ENCODE data around the gene LYSMD2. TPM values are rescaled to one million over a fixed set of nuclear protein-coding genes. Genes with fewer than 3 reads are reported as not detected.

Gene LYSMD2
- total and polyA plus RNA-seq, 2 of the 8 experiments (the other 6 are each of a cell fraction or from before 2014, with no cell fraction given), result 2.2 to 2.7 TPM

DNA sequence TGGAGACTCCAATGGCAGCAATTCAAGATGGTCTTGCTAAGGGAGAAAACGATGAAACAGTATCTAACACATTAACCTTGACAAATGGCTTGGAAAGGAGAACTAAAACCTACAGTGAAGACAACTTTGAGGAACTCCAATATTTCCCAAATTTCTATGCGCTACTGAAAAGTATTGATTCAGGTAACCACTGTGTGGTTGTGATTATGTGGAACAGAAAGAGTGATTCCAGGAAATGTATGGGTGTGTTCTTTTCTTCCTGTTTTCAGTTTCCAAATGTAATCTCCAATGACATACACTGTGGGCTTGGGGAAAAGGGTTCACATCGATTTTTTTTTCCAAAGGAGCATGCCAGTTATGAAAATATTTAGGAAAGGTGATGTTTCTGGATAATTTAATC, 45.3 kb downstream of the LYSMD2 start (continued):
- TF ChIP-seq, protein P1, sequence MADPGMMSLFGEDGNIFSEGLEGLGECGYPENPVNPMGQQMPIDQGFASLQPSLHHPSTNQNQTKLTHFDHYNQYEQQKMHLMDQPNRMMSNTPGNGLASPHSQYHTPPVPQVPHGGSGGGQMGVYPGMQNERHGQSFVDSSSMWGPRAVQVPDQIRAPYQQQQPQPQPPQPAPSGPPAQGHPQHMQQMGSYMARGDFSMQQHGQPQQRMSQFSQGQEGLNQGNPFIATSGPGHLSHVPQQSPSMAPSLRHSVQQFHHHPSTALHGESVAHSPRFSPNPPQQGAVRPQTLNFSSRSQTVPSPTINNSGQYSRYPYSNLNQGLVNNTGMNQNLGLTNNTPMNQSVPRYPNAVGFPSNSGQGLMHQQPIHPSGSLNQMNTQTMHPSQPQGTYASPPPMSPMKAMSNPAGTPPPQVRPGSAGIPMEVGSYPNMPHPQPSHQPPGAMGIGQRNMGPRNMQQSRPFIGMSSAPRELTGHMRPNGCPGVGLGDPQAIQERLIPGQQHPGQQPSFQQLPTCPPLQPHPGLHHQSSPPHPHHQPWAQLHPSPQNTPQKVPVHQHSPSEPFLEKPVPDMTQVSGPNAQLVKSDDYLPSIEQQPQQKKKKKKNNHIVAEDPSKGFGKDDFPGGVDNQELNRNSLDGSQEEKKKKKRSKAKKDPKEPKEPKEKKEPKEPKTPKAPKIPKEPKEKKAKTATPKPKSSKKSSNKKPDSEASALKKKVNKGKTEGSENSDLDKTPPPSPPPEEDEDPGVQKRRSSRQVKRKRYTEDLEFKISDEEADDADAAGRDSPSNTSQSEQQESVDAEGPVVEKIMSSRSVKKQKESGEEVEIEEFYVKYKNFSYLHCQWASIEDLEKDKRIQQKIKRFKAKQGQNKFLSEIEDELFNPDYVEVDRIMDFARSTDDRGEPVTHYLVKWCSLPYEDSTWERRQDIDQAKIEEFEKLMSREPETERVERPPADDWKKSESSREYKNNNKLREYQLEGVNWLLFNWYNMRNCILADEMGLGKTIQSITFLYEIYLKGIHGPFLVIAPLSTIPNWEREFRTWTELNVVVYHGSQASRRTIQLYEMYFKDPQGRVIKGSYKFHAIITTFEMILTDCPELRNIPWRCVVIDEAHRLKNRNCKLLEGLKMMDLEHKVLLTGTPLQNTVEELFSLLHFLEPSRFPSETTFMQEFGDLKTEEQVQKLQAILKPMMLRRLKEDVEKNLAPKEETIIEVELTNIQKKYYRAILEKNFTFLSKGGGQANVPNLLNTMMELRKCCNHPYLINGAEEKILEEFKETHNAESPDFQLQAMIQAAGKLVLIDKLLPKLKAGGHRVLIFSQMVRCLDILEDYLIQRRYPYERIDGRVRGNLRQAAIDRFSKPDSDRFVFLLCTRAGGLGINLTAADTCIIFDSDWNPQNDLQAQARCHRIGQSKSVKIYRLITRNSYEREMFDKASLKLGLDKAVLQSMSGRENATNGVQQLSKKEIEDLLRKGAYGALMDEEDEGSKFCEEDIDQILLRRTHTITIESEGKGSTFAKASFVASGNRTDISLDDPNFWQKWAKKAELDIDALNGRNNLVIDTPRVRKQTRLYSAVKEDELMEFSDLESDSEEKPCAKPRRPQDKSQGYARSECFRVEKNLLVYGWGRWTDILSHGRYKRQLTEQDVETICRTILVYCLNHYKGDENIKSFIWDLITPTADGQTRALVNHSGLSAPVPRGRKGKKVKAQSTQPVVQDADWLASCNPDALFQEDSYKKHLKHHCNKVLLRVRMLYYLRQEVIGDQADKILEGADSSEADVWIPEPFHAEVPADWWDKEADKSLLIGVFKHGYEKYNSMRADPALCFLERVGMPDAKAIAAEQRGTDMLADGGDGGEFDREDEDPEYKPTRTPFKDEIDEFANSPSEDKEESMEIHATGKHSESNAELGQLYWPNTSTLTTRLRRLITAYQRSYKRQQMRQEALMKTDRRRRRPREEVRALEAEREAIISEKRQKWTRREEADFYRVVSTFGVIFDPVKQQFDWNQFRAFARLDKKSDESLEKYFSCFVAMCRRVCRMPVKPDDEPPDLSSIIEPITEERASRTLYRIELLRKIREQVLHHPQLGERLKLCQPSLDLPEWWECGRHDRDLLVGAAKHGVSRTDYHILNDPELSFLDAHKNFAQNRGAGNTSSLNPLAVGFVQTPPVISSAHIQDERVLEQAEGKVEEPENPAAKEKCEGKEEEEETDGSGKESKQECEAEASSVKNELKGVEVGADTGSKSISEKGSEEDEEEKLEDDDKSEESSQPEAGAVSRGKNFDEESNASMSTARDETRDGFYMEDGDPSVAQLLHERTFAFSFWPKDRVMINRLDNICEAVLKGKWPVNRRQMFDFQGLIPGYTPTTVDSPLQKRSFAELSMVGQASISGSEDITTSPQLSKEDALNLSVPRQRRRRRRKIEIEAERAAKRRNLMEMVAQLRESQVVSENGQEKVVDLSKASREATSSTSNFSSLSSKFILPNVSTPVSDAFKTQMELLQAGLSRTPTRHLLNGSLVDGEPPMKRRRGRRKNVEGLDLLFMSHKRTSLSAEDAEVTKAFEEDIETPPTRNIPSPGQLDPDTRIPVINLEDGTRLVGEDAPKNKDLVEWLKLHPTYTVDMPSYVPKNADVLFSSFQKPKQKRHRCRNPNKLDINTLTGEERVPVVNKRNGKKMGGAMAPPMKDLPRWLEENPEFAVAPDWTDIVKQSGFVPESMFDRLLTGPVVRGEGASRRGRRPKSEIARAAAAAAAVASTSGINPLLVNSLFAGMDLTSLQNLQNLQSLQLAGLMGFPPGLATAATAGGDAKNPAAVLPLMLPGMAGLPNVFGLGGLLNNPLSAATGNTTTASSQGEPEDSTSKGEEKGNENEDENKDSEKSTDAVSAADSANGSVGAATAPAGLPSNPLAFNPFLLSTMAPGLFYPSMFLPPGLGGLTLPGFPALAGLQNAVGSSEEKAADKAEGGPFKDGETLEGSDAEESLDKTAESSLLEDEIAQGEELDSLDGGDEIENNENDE (IDR thresholded peaks at IDR 0.05; ENCODE audit: insufficient replicate concordance, low read length), result no peak

Data from H1 (cell line).